Stimulated activated CD4-positive, alpha-beta T cell treated with anti-CD3 and anti-CD28 coated beads, TNF-alpha, amount 100 ng/mL, for 1 hour (primary cell): Measurements from ENCODE around the gene RTN4.
"Not testable (repeated sequence)": the region's sequence is repeated elsewhere in the genome, so short reads cannot be mapped to it uniquely, and the experiment has no call there.

Source experiments
- DNase-seq, 3 donors: peaks; one replicate each; pipeline ENCODE4 v3.0.0-alpha.2; 2020; ENCODE audit warnings: low read depth in 3 of 3, low spot score in 1 of 3

Gene RTN4

DNA sequence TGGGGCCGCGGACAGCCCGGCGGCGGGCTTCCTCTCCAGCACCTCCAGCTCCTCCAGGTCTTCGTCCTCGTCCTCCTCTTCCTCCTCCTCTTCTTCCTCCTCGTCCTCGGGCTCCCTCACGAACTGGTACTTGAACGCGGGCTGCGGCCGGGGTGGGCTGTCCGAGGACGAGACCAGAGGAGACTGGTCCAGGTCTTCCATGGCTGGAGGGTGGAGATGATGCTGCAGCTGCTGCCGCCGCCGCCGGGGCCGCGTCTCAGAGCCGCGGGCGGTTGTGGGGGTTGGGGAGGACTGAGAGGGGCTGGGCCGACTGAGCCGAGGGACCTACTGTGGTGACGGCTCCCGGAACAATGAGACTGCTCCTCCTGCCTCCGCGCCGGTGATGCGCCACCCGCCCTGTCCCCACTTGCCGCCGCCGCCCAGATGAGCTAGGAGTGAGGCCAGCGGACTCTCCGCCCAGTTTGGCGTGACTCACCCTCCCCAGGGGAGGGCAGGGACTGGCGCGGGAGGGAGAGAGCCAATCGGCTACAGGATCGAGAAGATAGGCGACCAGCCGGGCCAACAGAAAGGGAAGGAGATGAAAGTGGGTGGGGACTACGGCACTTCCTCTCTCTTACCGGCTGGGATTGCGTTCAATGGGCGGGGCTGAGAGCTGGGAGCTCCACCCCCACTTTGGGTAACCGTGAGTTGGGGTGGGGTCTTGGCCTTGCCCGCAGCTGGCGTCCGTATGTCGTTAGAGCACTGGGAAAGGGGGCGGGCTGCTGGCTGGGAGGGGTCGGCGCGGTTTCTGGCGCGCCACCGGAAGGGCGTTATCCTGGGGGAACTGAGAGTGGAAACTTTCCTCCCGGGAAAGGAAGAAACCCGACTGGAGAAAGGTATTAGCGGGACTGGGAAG, at the start of gene RTN4:
Gene RTN4 (minus strand): TSS at position 352 of the 895 bp plus-strand sequence. CDS start 151 bp downstream, at position 201.
- peak; percentile 92 to 97 (median 96) for DNase-seq

DNA sequence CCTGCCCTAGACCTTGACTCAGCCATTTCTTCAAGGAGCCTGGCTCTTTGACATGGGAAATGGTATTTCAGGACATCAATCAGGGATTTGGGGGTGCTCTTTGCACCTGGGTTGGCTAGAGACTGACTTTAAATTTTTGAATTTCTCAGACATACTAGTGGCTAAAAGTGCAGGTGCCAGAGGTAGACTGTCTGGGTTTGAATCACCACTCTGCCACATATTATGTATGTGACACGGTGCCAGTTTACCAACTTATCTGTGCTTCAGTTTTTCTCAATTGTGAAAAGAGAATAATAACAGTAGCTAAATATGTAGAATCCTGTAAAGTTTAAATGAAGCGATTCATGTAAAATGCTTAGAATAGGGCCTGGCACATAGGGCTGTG, 49.2 kb upstream of the RTN4 start:
- no peak for DNase-seq

DNA sequence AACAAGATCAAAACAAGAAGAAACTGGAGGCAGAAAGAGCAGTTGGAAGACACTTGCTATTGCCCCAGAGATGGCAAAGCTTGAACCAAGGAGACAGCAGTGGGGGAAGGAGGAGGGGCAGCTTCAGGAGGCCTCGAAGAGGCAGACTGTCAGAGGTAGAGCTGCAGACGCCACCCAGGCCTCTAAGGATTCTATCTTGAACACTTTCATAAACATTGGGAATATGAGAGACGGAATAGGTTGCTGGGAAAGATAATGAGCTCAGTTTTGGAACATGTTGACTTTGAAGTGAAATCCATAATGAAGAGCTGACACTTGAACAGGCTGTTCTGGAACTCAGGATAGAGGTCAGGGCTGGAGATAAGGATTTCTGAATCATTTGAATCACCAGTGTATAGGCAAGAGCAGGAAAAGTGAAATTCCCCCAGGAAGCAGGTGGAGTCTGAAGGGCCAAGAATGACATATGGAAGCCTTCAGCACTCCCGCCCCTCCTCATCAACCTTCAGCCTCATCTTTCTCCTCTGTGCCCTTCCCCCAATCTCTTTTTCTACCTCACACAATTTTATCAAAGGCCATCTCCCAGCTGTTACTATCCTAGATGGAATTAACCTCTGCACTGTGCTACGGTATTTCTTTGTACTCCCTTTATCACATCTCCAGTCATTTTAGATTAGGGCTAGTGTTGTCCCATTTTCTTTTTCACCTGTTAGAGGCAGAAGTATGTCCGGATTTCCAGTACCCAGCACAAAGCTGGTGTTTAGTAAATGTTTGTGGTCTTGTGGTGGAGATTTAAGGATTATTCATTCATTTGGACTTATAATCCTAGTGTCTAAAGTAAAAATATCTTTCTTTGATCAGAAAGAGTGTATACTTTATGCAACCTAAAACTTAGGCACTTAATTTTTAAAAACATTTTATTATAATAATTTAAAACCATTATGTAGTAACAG, 47.5 kb upstream of the RTN4 start:
- no peak for DNase-seq

- DNase-seq = no peak
Observed at GRCh38 chr2:55097082-55097460, 46.8 kb upstream of the RTN4 start.

DNA sequence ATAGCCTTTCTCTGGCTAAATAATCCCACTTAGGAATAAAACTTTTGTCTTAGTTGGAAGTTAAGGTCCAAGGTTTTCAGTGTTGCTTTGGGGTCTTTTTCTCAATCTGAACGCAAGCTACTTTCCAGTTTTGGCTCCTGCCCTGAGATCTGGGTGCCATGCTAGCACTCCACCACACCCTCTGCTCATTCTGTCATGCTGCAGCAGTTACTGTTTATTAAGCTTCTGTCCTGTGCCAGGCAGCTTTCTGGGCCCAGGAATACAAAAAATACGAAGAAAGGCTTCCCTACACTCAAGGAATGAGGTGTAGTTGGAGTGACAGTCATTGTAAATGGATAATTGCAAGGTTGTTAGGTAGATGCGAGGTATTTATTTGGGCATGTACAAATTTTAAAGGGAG, 46.3 kb upstream of the RTN4 start:
- DNase-seq = no peak

- no peak for DNase-seq
Observed at GRCh38 chr2:55093381-55093780, 43.1 kb upstream of the RTN4 start.

- DNase-seq = no peak
Observed at GRCh38 chr2:55092439-55092838, 42.2 kb upstream of the RTN4 start.

- DNase-seq = not testable (repeated sequence)
Observed at GRCh38 chr2:55091681-55092080, 41.4 kb upstream of the RTN4 start.

DNA sequence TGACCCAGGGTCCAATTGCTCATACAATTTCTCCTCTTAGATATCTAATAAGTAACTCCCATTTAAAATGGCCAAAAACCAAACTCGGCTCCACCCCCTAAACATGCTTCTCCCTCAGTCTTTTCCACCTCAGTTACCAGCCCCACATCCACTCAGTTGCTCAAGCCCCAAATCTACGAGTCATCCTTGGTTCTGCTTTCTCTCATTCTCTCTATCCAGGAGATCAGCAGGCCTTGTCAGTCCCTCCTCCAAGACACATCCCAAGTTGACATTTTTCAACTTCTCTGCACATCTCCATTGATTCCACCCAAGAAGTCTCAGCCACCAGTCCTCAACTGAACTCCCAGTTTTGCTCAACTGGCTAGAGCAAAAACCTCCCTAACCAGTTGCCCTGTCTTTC, 40.5 kb upstream of the RTN4 start:
- DNase-seq = no peak

GRCh38 chr2:55089726-55090125, 39.5 kb upstream of the RTN4 start:
- DNase-seq = no peak

DNA sequence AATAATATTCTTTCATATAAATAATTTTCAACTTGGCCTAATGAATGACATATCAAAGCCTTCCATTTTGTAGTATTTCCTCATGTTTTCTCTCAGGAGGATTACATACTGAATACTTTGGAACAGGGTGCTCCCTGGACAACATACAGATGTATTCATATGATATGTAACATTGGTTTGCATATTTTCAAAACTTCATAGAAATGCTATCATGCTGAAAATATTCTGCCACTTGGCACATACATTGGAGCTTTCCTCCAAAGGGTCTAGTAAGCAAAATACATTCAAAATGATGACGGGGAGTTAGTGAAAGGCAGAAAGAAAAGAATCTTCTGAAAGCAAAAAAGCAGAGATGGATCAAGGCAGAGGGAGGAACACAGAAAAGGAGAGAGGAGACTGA, 38.1 kb upstream of the RTN4 start:
- no peak for DNase-seq

GRCh38 chr2:55087936-55088335, 37.7 kb upstream of the RTN4 start:
- no peak for DNase-seq

DNA sequence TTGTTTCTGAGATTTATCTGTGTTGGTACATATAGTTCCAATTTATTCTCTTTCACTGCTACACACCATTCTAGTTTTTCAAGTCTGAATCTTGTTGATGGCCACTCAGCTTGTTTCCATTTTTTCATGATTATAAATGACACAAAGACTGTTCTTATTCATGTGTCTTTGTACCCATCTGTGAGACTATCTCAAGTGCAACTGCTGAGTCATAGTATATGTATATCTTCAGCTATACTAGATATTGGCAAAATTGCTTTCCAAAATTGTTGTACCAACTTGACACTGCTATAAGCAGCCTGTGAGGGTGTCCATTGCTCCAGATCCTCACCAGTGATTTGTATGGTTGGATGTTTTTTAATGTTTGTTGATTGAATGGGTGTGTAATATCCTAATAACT, 37.2 kb upstream of the RTN4 start:
- DNase-seq = no peak

DNA sequence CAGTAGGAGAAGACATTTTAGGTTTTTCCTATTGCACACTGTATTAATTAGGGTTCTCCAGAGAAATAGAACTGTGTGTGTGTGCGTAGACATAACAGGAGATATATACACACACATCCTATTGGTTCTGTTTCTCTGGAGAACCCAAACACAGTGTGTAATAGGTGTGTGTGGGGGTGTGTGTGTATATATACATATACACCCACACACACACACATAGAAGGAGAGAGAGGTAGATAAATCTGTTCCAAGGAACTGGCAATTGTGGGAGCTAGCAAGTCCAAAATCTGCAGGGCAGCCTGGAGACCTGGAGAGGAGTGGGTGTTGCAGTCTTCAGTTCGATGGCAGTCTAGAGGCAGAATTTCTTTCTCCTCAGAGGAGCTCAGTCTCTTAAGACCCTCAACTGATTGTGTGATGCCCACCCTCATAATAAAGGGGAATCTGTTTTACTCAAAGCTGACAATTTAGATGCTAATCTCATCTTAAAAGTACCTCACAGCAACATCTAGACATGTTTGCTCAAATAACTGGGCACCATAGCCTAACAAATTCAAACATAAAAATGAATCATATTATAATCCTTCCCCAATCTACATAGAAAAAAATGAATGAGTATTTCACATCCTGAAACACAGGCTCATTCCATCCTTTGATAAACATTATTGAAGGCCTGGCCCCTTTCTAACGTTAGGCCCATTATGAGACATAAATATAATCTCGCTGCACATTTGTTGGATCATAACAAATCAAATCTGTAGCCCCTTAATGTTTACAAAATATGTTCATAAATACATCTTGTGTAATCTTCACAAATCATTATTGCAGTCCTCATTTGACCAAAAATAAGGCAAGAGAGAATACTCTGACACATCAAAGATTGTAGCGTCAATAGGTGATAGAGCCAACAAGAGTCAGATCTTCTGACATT, 35.1 kb upstream of the RTN4 start:
- no peak for DNase-seq

- no peak for DNase-seq
Observed at GRCh38 chr2:55084641-55085040, 34.4 kb upstream of the RTN4 start.

DNA sequence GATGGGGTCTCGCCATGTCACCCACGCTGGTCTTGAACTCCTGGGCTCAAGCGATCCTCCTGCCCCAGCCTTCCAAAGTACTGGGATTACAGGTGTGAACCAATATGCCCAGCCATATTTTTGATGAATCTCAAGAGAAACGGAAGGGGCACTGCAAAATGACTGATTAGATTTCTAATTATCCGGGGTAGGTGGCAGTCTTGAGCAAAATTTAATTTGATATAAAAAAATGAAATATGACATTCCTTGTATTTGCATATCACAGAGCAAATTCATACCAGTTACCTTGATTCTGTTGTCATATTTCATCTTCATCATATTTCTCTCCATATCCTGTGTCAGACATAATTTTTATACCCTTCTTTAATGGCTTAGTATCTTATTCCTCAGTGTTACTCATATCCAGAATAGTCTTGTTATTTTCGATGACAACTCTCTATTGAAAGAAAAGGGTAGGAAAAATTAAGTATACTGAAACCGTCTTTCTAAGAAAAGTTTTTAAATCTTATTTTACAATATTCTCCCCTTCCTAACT, 30.0 kb upstream of the RTN4 start:
- DNase-seq = no peak

DNA sequence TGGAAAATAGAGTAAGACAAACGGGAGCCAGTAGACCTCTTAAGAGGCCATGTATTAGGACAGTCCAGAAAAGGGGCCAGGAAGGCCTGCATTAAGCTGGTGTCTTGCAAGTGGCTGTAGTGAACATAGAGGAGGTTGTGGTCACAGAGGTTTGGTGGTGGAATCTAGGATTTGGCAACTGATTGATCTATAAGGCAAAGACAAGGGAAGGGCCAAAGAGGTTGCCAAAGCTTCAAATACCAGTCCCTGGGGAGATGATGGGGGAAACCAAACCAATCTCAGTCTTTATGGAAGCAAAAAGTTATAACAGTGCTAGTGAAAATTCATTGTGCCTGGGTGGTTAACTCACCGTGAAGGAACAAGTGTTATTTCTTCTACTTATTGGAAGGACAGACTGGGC, 28.7 kb upstream of the RTN4 start:
- DNase-seq = no peak

- no peak for DNase-seq
Observed at GRCh38 chr2:55076721-55077120, 26.5 kb upstream of the RTN4 start.

- not testable (repeated sequence) for DNase-seq
Observed at GRCh38 chr2:55076019-55076418, 25.8 kb upstream of the RTN4 start.
